HG02943 (cell line): ENCODE data around the gene RAVER2.
"Not testable (repeated sequence)": the region's sequence is repeated elsewhere in the genome, so short reads cannot be mapped to it uniquely, and the experiment has no call there.

Experiments
- ATAC-seq: cut with Tn5 transposase; IDR thresholded peaks from one replicate; pipeline ENCODE4 v1.9.1; 2021; ENCODE audit warnings: mild to moderate bottlenecking, low read depth, moderate library complexity; ENCODE audit not compliant: unreplicated experiment

RAVER2 gene

GRCh38 chr1:64748222-64748621, 3.3 kb downstream of the RAVER2 start:
- ATAC-seq, result no peak

- ATAC-seq, result no peak
Observed at GRCh38 chr1:64748706-64749105, 3.8 kb downstream of the RAVER2 start.

DNA sequence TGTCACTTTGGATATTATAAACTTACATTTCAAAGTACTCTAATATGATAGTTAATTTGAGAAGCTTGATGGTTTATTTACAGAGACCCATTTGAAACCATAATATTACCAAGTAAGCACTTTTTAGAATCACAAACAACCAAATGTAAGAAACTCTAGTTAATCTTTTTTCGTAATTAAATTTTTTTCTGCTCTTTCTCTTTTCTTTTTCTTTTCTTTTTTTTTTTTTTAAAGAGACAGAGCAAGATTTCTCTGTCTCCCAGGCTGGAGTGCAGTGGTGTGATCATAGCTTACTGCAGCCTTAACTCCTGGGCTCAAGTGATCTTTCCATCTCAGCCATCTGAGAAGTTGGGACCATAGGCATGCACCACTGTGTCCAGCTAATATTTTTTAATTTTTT, 5.2 kb downstream of the RAVER2 start:
- no peak for ATAC-seq

GRCh38 chr1:64750875-64751274, 6.0 kb downstream of the RAVER2 start:
- no peak for ATAC-seq

GRCh38 chr1:64754173-64754572, 9.3 kb downstream of the RAVER2 start:
- ATAC-seq, result no peak

GRCh38 chr1:64755361-64755760, 10.5 kb downstream of the RAVER2 start:
- ATAC-seq, result no peak

- ATAC-seq, result no peak
Observed at GRCh38 chr1:64756770-64757169, 11.9 kb downstream of the RAVER2 start.

DNA sequence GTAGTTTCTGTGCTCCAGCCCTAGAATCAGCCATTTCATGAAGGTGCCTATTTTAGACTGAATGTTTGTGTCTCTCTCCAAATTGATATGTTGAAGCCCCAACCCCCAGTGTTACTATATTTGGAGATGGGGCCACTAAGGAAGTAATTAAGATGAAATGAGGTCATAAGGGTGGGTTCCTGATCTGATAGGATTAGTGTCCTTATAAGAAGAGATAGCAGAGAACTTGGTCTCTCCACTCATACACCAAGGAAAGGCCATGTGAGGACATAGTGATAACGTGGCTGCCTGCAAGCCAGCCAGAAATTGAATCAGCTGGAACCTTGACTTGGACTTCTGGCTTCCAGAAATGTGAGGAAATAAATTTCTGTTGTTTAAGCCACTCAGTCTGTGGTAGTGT, 12.3 kb downstream of the RAVER2 start:
- ATAC-seq, result no peak

- ATAC-seq, result no peak
Observed at GRCh38 chr1:64758233-64758632, 13.4 kb downstream of the RAVER2 start.

- ATAC-seq, result no peak
Observed at GRCh38 chr1:64759968-64760367, 15.1 kb downstream of the RAVER2 start.

GRCh38 chr1:64765012-64765411, 20.1 kb downstream of the RAVER2 start:
- no peak for ATAC-seq

DNA sequence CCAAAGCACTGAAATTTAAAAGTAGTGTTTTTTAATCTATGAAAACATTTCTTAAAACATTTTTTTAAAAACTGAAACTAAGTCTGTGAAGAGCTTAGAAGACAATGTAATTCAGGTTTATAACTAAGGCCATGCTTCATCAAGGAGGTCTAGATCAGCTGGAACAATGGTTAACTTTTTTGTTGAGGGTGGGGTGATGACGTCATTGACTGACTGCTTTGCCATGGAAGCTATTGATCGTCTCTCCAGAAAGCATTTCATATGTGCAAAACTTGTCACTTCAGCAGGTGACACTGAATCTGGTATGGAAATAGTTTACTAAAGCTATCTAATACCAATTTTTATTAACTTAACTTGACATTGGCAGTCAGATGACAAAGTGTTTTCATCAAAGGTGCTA, 21.0 kb downstream of the RAVER2 start:
- ATAC-seq, result no peak

DNA sequence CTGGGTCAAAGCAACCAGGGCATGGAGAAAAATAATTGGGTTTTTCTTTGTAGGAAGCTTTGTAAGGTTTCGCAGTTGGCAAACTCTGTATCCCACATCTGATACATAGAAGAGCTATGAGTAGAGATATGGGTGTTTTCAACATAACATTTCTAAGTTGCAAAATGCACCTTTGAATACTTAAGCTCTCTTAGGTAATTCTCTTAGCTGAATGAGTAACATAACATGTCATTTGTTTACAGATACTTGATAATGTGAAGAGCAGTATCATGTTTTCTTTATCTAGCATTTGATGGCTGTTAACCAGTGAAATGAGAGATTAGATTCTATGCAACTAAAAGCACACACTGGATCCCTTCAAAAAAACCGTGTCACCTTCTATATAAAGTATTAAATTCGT, 21.6 kb downstream of the RAVER2 start:
- no peak for ATAC-seq

DNA sequence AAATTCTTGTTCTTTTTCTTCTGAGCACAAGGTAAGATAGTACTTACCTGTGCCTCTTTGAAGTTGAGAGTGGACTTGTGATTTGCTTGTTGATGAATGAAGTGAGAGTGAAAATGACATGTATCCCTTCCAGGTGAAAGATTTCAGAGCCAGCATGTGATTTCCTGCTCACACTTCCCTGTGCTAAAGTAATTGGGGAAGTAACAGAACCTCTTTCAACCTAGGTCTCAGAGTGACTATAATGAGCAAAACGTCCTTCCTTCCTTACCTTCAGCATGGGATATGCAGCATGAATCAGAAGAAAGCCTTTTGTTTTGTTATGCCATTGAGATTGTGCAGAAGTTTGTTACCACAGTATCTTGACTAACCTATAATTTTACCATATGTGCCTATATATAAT, 24.6 kb downstream of the RAVER2 start:
- no peak for ATAC-seq

GRCh38 chr1:64769971-64770370, 25.1 kb downstream of the RAVER2 start:
- ATAC-seq, result no peak

DNA sequence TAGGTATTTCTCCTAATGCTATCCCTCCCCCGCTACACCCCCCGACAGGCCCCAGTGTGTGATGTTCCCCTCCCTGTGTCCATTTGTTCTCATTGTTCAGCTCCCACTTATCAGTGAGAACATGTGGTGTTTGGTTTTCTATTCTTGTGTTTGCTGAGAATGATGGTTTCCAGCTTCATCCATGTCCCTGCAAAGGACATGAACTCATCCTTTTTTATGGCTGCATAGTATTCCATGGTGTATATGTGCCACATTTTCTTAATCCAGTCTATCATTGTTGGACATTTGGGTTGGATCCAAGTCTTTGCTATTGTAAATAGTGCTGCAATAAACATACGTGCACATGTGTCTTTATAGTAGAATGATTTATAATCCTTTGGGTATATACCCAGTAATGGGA, 28.4 kb downstream of the RAVER2 start:
- ATAC-seq, result not testable (repeated sequence)

DNA sequence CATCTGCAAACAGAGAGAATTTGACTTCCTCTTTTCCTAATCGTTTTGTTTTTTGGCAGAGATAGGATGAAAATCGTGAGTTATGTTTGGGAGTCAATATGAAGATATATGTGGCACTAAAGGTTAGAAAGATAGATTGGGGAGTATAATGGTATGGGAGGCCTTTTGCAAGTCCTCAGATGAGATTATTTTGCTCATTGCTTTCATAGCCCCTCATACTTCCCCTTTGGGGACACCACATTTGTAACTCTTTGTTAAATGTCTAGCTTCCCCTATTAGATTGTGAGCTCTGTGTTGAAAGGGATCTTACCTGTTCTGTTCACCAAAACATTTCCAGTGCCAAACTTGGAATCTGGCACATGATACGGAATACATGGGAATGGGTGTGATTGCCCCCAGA, 30.2 kb downstream of the RAVER2 start:
- no peak for ATAC-seq

GRCh38 chr1:64782044-64782443, 37.2 kb downstream of the RAVER2 start:
- ATAC-seq, result not testable (repeated sequence)

GRCh38 chr1:64782848-64783247, 38.0 kb downstream of the RAVER2 start:
- ATAC-seq, result not testable (repeated sequence)

- no peak for ATAC-seq
Observed at GRCh38 chr1:64790832-64791487, 46.1 kb downstream of the RAVER2 start.

DNA sequence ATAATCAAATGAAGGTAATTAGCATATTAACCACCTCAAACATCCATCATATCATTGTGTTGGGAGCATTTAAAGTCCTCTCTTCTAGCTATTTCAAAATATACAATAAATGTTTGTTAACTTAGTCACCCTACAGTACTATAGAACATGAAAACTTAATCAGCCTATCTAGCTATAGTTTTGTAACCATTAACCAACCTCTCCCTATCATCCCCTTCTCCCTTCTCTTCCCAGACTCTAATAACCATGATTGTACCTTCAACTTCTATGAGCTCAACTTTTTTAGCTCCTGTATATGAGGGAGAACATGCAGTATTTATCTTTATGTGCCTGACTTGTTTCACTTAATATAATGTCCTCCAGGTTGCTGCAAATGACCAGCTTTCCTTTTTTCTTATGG, 54.0 kb downstream of the RAVER2 start:
- ATAC-seq, result no peak

- no peak for ATAC-seq
Observed at GRCh38 chr1:64801851-64802523, 57.1 kb downstream of the RAVER2 start.
